ENCODE measurements around the gene SIGLEC5.

SIGLEC5 gene

DNA sequence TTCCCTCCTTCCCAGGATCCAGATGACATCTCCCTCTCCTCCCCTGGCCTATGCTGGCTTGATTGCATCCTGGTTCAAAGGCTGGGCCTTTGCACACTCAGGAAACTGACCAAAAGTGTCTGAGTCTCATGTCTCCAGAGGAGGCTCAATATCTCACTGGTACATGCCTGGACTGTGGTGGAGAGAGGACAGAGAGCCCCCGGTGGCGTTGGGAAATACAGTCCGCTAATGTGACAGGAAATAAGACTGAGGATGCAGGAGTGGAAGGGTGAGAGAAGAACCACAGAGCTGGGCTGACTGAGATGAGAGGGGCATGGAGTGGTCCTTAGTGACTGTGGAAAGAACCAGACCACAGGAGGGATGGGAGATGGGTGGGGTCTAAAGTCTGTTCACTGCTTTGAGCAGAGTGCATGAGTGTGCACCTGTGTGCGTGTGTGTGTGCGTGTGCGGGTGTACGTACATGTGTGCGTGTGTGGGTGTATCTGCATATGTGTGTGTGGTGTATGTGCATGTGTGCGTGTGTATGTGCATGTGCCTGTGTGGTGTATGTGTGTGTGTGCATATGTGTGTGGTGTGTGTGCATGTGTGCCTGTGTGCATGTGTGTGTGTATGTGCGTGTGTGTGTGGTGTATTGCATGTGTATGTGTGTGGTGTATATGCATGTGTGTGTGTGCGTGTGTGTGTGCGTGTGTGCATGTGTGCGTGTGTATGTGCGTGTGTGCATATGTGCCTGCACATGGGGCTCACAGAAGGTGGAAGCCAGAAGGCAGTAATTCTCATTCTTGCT is 1.9 kb downstream of the SIGLEC5 start:
- DNase-seq (ENCODE audit: low spot score) = no peak

DNA sequence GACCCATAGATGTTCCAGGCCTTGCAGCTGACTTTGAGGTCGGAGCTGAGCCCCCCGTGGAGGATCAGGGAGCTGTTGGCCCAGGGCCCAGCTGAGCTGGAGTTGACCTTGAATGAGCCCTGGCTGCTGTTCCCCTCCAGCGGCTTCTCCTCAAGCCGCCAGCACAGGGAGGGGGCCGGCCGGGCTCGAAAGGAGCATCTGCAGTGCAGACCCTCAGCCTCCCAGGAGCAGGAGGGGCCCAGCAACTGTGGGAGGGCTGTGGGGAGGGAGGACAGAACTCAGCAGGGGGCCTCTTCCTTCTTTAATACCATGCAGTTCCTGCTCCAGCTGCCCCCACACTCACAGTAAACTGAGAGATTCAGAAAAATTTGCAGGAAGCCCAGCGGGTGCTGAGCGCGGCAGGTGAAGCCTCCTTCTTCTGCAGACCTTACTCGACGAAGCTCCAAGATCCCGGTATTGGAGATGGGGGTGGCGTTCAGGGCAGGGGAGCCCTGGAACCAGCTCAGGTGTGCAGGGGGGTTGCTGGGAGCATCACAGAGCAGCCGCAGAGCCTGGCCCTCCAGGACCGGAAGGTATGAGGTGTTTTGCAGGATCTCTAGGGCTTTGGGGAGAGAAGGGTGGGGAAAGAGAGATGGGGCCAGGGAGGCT is 2.6 kb downstream of the SIGLEC5 start:
- no peak for DNase-seq (ENCODE audit: low spot score)

- no peak for DNase-seq (ENCODE audit: low spot score)
These were observed 3.5 kb downstream of the SIGLEC5 start for GRCh38 chr19:51626675-51627074.

DNA sequence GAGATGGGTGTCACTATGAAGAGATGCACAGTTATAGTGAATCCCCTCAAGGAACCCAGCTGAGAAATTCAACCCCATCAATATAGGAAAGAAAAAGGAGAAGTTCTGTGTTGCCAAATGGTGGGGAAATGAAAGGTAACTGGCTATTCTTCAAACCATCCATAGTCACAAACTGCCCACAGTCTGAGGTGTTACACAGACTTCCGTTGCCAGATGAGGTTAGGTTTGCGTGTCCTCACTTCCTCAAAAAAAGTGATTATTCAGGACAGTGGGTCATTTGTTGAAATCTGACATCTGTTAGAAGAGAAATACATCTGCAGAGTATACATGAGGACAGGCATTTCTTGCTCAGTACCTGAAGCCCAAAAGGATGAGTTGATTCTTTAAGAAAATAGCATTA is 9.0 kb downstream of the SIGLEC5 start:
- no peak for DNase-seq (ENCODE audit: low spot score)

DNA sequence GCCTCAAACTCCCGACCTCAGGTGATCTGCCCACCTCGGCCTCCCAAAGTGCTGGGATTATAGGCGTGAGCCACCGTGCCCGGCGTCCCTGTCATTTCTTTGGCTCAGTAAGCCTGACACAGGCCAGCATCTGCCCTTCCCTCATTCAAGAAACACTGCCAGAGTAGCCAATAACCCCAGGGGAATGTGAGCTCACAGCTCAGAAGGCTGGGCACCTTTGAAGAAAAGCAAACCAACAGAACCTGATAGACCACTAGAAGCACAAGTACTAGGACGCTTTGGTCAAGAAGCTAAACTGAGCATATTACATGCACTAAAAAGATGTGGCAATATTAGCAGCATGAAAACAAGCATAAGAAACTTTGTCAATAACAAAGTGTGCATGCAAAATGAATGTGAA is 14.2 kb downstream of the SIGLEC5 start:
- no peak for DNase-seq (ENCODE audit: low spot score)

GRCh38 chr19:51614789-51615188 is 15.4 kb downstream of the SIGLEC5 start:
- DNase-seq (ENCODE audit: low spot score) = no peak

DNA sequence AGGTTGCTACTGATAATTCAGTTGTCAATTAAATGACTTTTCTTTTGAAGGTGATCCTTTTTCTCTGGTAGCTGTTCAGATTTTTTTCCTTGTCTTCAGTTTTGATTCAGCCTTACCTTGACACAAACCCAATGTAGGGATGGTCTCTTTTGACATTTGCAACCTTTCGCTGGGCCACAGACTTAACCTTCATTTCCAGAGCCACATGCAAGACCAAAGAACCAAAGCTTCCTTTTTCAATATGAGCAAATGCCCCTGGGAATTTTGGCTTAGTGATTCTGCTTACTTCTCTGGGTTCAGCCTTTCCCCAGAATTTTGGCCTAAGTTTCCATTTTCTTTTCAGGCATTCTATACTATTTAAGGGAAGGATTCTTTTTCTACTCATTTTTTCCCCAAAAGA is 19.6 kb downstream of the SIGLEC5 start:
- DNase-seq (ENCODE audit: low spot score) = no peak

DNA sequence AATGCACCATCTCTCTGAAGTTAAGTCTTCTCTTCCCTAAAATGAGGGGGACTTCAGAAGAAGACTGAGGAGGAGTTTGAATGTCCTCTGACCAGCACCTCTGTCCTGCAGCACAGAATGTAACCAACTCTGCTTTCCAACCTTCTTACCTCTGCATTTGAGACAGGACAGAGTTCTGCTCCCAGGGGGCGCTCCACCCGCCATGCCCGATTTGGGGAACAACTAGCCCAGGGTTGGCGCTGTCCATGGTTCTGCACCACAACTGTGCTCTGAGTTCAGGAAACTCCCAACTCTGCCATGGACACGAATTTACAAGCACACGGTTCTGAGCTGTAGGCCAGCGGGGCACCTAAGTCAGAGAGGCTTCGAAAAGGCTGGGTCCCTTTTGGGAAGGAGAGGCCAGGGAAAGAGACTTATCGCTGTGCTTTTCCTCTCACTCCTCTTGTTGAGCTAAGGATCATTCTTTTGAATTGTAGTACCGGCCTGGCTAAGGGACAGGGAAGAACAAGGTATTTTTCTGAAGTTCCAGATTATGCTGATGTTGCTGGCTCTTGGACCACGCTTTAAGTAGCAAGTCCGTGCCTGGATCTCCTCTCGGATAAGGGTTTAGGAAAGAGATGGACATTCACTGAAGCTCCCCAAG is 22.2 kb downstream of the SIGLEC5 start:
- DNase-seq (ENCODE audit: low spot score) = peak; percentile 54

GRCh38 chr19:51607077-51607476 is 23.1 kb downstream of the SIGLEC5 start:
- DNase-seq (ENCODE audit: low spot score) = no peak

DNA sequence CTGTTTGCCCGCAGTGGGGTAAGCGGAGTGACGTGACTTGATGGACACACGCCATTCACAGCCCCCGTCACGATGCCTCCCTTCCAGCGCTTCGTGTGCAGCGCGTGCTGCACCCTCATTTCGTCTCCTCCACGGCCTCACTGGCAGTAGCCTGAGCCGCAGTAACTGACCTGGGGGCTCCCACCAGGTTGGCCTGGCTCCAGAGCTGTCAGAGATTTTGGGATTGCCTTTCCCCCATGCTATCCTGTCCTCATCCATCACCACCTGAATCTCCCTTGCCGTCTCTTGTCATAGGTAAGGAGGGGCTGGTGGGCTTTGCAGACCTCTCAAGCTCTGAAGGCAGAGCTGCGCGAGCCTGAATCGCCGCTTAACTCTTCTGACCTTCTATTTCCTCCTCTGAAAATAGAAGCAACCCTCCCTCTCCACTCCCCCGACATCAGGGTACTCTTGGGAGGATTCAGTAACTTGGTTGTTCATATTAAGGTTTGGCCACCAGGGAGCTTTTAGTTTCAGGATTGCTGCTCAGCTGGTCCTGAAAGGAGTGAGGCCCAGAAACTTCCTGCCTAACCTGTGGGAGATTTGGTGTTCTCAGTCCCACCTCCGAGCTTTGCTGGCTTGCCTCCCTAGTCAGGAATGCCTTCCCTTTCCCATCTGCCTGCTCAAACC is 27.9 kb downstream of the SIGLEC5 start:
- DNase-seq (ENCODE audit: low spot score) = no peak

DNA sequence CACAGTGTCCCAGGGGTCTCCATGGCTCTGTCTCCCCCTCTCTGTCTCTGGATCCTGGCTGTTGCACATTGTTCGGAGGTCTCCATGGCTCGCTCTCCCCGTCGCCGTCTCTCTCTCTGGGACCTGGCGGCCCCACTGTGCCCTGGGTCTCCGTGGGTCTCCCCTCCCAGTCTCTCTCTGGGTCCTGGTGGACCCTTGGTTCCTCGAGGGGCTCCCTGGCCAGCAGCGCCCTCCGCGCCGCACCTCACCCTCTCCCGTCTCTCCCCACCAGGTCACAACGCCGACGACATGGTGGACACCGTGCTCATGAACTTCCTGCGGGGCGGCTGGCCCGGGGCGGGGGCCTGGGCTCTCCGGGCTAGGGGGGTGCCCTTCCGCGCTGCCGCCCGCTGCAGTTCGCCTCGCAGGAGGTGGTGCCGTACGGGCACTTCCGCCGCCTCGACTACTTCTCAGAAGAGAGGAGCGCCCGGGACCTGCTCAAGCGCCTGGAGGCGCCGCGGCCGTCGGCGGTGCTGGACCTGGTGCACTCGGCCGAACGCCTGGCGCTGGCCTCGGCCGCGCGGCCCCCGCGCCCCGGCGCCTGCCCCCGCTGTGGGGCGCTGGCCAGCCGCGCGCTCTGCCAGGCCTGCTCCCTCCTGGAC is 29.1 kb downstream of the SIGLEC5 start:
- no peak for DNase-seq (ENCODE audit: low spot score)

GRCh38 chr19:51599084-51599483 is 31.1 kb downstream of the SIGLEC5 start:
- DNase-seq (ENCODE audit: low spot score) = no peak

- no peak for DNase-seq (ENCODE audit: low spot score)
These were observed 31.9 kb downstream of the SIGLEC5 start for GRCh38 chr19:51598159-51598915.

- no peak for DNase-seq (ENCODE audit: low spot score)
These were observed 34.7 kb downstream of the SIGLEC5 start for GRCh38 chr19:51595190-51596175.

DNA sequence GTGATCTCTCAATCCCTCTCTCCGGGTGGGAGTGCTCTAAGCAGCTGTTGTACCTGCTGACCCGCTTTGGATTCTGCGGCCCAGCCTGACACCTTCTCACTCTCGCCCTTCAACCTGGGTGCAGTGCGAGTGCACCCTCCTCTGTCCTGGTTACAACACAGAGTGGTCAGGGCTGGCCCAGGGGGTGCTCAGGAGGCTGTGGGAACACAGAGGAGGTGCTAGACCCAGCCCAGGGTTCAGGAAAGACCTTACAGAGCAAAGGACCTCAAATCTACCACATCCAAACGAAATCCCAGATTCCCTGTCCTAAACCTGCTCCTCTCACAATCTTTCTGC is 35.5 kb downstream of the SIGLEC5 start:
- no peak for DNase-seq (ENCODE audit: low spot score)

DNA sequence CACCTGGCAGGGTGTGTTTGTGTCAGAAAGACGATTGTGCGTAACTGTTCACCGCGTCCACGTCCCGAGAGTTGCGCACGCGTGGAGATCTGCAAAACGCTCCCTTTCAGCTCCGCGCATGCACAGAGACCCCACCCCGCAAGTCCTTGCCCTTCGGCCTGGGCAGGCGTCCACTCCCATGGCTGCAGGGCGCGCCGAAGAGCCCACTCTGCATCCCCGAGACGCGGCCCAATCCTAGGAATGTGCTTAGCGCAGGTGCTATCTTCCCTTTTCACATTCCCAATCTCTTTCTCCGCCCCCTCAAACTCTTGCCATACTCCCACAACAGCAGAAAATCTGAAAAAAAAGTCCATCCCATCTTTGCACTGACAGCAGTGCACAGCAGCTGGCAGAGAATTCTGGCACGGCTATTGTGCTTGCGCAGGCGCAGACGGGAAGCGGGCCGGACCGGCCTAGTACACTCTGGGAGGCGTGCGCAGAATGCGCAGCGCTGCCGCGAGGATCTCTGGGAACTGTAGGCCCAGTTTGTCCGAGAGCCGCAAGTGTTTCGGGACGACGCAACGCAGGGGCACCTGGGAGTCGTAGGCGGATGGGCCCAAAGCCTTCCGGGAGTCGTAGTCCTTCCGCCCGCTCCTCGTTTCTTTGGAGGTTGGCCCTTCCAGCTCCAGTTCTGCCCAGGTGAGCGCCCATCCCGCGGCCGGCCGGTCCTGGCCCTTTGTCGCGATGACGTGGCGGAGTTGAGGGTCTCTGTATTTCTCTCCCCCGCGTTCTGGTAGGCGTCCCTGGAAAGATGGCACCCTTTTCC is 36.0 kb downstream of the SIGLEC5 start:
- peak; percentile 98 for DNase-seq (ENCODE audit: low spot score)

GRCh38 chr19:51593138-51593890 is 36.9 kb downstream of the SIGLEC5 start:
- DNase-seq (ENCODE audit: low spot score) = no peak

DNA sequence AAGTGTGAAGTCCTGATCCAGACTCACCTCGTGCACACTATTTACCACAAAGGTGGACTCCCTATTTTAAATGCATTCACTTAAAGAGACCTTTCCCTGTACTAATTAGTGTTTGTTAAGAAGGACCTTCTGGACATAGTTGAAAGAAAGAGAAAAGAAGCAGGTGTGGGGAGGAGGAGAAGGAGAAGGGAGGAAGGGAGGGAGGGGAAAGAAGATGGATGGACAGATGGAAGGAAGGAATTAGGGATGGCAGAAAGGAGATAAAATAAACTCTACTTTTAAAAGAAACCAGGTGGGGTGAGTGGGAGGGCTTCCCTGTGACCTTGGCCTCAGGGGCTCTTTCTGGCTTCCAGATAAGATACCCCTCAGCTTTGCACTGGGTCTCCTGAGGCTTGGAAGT is 37.7 kb downstream of the SIGLEC5 start:
- DNase-seq (ENCODE audit: low spot score) = no peak

GRCh38 chr19:51590441-51590840 is 39.8 kb downstream of the SIGLEC5 start:
- DNase-seq (ENCODE audit: low spot score) = no peak
